ENCODE measurements around the gene ALDOC.
"Not testable (repeated sequence)": the region's sequence is repeated elsewhere in the genome, so short reads cannot be mapped to it uniquely, and the experiment has no call there.

ALDOC gene

DNA sequence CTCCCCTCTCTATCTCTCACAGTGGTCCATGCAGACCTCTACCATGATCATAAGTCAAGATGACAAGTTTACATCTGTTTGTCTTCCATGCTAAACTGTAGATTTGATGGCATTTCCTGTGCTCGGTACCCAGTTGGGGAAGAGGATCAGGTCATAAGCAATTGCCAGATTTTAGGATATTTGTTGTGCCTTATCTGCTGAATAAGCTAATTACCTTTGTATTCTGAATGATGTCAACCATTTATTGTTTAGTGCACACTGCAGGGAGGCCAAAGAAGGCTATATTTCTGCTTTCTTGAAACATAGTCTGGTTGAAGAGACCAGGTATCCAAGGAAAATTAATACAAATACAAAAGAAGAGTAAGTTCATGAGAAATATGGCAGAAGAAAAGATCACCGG is 5.8 kb upstream of the ALDOC start:
- DNase-seq (ENCODE audit: low spot score): no peak

DNA sequence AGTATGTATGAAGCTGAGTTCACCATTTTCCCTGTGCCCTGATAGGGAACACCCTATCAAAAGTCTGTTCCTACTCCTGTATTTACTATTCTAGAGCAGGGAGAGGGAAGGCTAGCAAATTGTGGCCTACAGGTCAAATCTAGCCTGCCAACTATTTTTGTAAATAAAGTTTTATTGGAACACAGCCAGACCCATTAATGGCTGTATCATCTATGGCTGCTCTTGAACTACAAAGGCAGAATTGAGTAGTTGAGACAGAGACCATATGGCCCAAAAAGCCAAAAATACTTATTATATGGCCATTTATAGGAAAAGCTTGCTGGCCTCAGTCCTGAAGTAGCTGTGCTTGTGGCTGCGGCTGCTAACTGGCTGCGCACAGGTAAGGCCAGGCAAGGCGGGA is 4.3 kb upstream of the ALDOC start:
- no peak for DNase-seq (ENCODE audit: low spot score)

DNA sequence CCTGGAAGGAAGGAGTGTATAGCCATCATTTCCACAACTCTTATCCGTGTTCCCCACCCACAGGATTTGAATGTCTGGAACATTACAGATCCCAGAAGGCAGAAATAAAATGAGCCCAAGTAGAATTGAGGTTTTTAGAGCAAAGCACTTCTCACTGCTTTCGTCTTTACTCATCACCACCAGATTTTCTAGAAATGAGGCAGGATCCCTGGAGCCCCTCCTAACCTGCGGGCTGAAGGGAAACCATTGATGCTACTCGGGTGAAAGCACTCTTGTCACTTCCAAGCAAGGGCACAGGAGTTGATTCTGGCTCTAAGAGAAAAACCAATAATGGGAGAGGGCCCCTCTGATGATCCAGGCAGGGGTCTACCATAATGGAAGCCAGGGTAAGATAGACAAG is 2.8 kb upstream of the ALDOC start:
- no peak for DNase-seq (ENCODE audit: low spot score)

DNA sequence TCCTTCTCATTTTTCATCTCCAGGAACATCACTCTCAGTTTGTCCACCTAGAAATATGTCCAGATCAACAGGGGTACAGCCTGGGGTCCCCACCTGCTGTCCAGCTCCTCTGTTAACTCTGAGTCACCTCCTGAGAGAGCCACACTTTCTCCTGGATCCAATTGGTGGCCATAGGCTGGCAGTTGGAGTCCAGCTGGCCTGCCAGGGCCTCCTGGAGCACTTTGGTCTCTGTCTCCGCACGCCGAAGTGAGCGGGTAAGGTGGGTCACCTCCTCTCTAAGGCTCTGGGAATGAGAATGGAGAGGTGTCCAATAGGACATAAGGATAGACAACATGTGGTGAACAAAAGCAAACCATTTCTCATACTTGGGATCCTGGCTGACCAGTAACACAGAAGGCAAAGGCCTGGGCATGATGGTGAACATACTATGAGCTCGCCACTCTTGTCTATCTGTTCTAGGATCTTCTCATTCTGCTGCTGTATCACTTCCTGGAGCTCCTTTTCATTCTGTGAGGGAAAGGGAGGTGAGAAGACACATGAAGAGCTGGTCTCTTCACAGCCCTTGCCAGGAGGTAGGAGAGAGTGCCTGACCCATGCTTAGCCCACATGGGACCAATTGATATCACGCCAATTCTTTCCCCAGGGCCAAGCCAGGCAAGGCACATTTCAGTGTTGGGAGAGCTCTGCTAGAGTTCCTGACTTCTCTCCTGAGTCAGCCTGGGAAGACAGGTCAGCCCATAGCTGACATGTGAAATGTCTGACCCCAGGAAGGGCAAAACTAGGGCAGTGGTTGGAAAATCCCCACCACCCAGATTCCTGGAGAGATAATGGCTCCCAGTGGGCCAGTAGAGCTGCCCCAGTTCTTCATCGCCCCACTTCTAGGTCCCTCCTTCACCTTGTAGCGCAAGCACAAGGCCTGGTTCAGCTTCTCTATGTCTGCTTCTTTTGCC is 1.8 kb upstream of the ALDOC start:
- DNase-seq (ENCODE audit: low spot score): no peak

DNA sequence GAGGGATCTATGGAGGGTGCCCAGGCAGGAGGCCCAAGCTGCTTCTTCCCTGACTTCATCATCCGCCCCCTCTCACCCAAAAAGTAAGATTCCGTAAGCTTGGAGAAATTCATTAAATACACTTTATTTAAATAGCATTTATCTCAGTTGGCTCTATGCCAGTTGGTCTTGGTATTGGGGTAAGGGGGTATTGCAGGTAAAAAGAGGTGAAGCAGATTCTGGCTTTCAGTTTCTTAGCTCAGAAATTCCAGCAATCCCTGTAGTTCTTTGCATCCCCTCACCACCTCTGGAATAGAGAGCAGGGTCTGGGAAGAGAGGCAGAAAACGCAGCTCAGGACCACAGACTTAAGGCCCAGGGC is 750 bp upstream of the ALDOC start:
- DNase-seq (ENCODE audit: low spot score): no peak

DNA sequence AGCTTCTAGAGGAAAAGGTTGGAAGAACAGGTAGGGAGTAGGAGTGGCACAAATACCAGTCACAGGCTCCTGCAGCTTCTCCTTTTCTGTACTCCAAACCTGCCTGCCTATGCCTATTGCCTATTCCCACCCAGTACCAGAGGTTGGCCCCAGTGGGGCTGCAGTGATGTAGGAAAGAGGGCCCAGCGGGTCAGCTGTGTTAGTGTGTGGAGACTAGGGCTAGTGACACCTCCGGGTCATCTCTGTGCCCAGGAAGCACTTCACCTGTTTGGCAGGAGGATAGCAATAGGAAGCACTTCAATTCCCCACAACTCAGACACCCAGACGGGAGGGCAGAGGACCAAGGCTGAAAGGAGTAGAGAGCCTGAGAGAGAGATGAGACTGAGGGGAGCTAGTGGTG is 679 bp downstream of the ALDOC start:
- DNase-seq (ENCODE audit: low spot score): not testable (repeated sequence)

DNA sequence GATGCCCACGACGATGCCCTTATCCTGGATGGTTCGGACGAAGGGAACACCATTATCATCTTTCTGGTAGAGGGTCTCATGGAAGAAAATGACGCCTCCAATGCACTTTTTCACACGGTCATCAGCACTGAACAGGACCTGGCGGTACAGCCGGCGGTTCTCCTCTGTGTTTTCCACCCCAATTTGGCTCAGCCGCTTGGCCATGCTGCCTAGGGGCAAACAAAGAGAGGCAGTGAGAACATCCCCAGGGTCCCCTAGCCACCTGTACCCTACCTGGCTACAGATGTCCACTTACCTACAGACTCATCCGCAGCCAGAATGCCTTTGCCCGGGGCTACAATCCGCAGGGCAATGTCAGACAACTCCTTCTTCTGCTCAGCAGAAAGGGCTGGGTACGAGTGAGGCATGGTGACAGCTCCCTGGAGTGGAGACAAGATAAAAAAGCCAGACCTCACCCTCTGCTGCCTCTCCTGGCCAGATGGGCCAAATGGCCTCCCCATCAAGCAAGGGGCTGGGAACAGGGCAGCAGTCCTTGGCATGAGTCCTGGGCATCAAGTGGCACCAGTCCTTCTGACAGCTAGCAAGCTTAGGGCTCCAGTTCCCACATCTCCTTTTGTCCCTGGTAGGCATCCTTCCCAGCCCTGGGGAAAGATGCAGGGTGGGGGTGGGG is 1.4 kb downstream of the ALDOC start:
- DNase-seq (ENCODE audit: low spot score): peak; percentile 70

DNA sequence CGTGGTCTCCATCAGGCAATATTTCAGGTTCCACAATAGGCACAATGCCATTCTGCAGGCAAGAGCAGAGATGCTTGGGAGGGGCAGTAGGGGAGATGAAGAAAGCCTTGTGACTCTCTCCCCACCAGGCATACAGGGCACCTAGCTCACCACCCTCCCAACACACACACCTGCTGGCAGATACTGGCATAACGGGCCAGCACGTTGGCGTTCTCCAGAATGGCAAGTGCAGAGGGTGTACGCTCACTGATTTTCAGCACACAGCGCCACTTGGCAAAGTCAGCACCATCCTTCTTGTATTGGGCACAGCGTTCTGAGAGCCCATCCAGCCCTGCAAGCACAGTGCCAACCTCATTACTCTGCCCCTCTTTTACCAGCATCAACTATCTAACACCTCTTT is 2.2 kb downstream of the ALDOC start:
- DNase-seq (ENCODE audit: low spot score): no peak

DNA sequence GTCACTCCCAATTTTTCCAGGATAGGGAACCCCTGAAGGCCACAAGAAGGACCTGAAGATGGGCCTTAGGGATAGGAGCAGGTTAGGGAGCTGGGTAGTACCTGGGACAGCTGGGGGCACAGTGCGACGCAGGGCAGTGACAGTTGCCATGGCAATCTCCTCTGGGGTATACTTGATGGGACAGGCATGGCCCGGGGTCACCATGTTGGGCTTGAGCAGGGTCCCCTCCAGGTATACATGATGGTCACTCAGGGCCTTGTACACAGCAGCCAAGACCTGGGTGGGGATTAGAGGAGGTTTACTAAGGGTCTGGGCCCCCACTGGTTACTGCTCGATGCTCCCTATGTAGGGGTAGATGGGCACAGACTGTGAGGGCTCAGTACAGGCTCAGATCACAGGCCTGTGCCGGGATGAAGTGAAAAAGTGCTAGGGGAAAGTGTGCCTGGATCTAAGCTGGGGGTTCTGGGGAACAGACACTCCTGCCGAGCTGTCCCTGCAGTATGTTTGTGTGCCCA is 2.7 kb downstream of the ALDOC start:
- DNase-seq (ENCODE audit: low spot score): no peak

DNA sequence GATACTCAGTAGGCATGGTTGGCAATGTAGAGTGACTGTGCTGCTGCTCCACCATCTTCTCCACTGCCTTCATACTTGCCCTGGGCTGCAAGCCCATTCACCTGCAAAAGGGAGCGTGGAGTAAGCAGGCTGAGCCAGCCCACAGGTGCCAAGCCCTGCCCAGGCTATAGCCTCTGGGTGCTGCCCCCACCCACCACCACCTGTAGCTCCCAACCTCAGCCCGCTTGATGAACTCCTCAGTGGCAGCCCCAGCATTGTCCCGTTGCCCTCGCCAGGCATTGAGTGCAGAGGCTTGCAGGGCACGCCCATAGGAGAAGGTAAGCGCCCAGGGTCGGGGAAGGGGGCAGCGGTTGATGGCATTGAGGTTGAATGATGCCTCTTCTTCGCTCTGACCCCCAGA is 3.2 kb downstream of the ALDOC start:
- DNase-seq (ENCODE audit: low spot score): no peak

DNA sequence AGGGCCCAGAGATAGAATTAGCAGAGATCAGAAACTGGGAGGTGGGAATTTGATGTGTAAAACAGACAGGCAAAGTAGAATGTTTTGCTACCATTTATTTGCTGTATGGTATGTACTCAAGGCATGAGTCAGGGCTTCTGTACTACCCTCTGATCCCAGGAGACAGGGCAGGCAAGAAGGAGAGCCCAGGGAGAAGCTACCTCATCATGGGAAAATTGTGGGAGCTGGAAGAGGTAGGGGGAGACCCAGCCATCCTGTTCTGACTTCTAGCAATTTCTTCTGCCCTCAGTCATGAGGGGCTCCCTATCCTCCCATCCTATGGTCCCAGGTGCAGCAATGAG is 3.7 kb downstream of the ALDOC start:
- no peak for DNase-seq (ENCODE audit: low spot score)

DNA sequence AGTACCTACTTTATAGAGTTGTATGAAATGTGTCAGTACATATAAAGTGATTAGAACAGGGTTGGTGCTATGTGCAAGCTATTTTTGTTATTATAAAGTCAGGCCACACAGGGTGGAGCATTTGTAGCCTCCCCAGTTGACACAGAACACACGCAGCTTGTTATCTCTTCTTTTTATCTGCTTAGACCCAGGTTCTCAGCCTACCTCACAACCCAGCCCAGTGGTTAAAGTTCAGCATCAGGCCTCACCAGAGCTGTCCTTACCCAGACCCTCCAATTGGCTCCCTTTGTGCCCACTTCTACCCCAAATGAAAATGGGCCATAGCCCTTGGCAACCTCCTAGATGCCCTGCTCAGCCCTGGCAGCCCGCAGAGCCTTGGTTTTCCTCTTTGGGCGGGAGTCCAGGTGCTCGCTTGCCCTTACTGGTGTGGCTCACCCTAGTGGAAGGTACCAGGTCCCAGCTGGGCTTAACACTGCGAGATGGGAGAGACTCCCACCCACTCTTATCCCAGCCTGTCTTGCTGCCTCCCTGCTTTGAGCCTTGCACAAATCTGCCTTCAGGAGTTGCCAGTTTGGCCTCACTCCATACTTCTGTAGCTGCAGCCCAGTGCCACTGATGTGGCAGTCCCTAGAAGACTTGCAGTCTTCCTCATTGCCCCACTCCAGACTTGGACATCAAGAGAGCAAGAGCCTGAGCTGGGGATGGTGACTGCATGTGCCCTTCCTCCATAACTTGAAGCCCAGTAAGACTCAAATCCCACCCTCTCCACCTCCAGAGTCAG is 4.2 kb downstream of the ALDOC start:
- peak; percentile 51 for DNase-seq (ENCODE audit: low spot score)

DNA sequence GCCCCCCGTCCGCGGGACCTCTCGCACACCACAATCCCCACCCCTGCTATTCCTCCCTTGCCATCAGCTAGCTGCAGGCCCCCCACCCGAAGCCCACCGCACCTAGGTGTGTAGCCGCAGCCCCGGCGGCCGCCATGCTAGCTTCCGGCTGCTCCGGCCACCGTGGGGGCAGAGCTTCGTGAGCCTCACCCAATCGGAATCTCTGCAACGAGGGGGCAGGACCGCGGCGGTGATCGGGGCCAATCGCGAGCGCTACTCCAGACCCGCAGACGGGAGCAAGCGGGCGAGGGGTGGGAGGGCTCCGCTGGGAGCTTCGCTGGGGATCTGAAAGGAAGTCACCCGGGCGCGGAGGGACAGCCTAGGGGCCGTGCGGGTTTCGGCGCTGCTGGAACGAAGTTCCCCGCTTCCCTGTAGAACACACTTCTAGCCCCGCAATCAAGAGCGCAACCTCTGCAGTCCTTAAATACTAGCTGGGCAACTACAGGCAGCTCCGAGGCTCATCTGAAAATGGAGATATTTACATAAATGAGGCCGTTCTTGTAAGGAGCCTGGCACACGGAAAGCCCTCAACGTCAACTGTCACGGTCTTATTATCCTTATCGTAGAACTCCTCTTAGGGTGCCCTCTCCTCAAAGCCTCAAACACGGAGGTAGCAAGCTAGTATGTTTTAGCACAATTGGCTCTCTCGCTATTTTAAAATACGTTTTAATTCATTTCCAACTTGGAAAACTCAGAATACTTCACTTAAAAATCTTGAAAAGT is 5.2 kb downstream of the ALDOC start, which contains the start of gene PIGS:
Gene PIGS (minus strand): TSS at position 164 of the 762 bp plus-strand sequence. CDS start 28 bp downstream, at position 136.
- DNase-seq (ENCODE audit: low spot score): peak; percentile 86

DNA sequence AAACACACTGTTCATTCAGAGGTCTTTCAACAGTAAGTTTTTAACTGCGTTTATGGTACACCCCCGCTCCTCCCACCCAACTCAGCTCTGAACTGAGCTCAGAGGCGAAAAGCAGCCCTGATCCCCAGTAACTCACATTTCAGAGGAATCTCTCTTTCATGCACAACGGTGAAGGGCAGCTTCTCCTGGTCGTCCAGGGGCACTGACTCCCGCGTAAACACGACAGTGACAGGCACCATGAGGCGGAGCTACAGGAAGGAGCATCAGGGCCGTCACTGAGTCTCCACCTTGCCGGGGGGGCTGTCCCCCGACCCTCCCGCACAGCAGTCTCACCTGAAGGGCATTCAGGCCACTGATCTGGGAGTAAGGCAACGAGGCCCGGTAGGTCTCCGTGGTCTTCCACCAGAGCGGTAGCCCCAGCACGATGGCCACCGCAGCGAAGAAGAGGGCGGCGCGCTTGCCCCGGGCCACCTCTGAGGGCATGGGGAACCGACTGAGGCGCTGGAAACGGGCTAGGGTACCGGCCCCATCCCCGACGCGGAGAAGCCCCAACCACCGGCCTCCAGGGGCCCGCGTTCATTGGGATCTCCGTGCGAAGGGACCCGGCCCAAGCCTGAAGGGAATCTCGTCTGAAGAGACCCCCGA is 5.9 kb downstream of the ALDOC start:
- DNase-seq (ENCODE audit: low spot score): peak; percentile 30

DNA sequence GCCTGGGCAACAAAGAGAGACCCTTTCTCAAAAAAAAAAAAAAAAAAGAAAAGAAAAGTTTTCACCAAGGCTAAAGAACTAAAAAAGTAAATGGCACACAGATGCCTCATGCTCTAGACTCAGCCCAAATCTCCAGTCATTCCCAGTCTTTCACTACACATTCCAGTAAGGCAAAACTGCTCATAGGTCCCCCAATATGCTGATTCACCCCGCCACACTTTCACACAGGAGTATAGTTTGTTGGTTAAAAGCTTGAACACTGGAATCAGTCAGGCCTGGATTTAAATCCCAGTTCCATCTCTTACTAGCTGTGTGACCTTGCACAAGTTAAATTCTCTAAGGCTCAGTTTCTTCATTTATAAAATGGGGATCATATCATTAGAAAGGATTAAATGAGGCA is 7.2 kb downstream of the ALDOC start:
- DNase-seq (ENCODE audit: low spot score): no peak

DNA sequence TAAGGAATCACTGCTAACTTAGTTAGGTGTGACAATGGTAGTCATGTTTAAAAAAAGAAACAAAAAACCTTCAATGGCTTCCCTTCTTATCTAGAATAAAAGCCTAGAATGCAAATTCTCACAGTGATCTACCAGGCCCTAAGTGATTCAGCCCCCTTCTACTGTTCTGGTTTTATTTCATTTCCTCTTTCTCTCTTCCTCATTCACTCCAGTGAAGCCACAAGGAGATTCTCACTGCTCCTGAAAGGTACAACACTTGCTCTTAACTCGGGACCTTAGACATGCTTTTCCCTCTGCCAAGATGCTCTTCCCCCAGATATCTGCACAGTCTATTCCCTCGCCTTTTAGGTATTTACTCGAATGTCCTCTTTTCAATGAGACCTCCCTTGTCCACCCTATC is 9.1 kb downstream of the ALDOC start:
- no peak for DNase-seq (ENCODE audit: low spot score)

DNA sequence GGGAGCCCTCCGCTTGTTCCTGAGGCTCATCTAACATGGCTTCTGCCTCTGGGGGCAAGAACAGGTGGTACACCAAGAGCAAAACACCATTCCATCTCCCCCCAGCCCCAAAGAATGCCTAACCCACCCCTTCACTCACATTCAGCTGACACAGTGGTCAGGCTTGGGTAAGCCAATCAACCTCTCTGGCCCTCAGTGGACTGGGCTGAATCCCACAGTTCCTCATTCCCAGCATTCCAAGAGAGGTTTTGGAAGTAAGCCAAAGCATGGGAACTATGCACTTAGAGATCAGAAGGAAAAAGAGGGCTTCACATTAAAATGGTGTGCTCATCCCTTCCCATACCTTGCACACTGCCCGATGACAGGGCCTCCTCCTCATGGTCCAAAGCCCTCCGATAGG is 13.2 kb downstream of the ALDOC start:
- no peak for DNase-seq (ENCODE audit: low spot score)

DNA sequence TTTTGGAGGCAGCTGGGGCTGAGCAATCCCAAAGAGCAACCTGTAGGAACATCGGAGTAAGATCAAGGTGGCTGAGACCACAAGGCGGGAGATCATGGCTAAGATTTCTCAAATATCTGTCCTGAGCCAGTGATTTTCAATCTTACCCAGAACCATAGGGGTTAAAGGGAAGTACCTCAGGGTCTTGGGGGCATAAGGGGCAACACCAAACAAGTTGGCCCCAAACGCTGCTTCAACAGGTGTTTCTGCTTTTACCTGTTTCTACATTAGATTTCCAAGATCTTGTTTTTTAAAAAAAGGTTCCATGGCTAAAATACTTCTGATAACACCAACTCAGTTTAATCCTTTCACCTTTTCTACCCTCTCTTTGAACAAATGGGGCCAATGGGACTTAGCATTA is 21.7 kb downstream of the ALDOC start:
- DNase-seq (ENCODE audit: low spot score): no peak

DNA sequence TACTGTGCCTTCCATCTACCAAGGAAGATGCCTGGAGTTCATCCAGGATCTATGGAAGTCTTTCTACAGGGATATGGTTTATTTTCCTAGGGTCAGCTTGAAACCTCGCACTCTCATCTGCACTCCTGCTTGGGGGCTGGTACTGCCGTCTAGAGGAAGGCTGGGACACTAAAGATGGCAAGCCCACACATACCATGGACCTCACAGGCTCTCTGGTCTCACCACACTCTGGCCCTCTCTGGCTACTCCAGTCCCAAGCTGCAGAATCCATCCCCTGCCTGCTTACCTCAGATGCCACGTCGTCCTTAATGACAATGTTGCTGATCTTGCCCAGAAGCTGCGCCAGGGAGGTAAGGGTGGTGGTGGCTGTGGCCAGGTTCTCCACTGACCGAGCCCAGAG is 22.1 kb downstream of the ALDOC start:
- DNase-seq (ENCODE audit: low spot score): no peak

DNA sequence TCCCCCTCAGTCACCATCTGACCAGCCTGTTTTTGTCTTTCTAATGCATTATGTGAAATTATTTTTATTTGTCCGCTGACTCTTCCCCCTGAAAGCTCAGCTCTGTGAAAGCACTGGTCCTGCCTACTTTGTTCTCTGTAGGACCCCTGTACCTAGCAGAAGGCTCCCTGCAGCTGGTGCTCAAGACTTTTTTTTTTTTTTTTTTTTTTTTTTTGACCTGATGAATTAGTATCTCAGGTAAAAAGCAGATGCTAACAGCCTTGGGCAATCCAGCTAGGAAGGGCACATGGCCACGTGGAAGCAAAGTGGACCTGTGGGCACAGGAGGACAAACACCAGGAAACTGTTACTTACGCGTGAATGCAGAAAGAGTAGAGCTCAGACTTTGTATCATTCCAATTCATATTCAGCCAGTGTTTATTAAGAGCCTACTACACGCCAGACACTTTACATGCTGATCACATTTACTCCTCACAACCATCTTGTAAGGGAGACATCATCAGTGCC is 23.6 kb downstream of the ALDOC start:
- DNase-seq (ENCODE audit: low spot score): no peak

All from hematopoietic multipotent progenitor cell treated with erythropoietin and hydrocortisone succinate and interleukin-3 and kit ligand, for 17 days (in vitro differentiated cells).